HG02642 (cell line): ENCODE results near the gene SH2D3A.
"Not testable (repeated sequence)": the region's sequence is repeated elsewhere in the genome, so short reads cannot be mapped to it uniquely, and the experiment has no call there.

ENCODE experiments used
- ATAC-seq: cut with Tn5 transposase; IDR thresholded peaks from one replicate; pipeline ENCODE4 v1.9.1; 2021; ENCODE audit warnings: mild to moderate bottlenecking; ENCODE audit not compliant: unreplicated experiment, poor library complexity

SH2D3A gene

DNA sequence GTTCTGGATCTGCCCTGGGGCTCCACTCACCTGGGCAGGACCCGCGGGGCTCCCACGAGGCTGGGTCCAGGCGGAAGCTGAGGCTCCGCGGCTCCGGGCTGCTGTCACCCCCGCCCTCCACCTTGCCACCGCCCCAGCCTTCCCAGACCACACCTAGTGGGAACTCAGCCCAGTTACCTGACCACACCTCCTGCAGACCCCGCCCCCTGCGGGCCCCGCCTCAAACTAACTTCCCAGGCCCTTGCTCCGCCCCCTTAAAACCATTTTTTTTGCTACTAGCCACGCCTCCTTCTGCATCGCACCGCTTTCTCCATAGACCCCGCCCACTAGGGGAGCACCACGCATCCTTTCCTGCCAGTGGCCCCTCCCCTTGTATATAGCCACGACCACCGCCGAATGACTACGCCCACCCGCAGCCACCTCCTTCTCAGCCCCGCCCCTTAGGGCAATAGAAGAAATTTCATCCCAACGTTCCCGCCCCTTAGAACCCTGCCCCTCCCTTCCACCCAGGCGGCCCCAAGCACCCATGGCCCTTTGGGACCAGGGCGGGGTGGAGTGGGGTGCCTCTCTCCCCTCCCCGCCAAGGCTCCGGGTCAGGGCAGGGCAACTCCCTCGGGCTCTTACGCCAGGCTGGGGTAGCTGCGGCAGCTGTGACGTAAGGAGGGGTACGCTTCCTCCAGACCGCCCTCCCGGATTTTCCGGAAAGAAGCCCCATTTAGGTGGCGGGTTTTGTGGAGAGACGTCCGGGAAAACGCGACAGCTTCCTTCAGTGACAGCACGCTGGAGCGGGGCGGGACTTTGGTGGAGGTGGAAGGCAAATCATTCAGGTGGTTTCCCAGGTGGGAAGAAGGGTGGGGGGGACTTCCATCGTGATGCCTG, at the start of gene SH2D3A:
Gene SH2D3A, minus strand, starts transcription at position 79 of the 879 bp plus-strand sequence. CDS start 3,687 bp downstream, outside the sequence.
- ATAC-seq, result peak; percentile 83

DNA sequence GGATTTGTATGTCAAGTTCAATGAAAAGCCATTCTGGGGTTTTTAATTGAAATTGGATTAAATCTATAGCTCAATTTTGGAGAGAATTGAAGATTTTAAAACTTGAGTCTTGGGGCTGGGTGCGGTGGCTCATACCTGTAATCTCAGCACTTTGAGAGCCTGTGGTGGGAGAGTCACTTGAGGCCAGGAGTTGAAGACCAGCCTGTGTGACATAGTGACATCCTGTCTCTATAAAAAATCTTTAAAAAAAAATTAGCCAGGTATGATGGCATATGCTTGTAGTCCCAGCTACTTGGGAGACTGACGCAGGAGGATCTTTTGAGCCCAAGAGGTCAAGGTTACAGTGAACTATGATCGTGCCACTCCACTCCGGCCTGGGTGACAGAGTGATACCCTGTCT, 46.4 kb upstream of the SH2D3A start:
- ATAC-seq, result no peak

DNA sequence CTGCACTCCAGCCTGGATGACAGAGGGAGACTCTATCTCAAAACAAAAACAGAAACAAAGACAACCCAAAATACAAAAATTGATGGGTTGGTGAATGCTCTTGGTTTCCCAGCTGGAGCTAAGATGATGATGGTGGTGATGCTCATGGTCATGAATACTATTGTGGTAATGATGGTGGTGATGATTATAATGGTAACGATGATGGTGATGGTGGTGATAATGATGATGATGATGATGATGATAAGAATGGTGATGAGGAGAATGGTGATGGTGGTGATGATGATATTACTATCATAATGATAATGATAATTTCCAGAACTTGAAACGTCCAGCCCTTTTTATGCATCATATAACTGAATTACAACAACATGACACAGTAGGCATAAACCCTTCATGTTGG, 45.4 kb upstream of the SH2D3A start:
- ATAC-seq, result no peak

DNA sequence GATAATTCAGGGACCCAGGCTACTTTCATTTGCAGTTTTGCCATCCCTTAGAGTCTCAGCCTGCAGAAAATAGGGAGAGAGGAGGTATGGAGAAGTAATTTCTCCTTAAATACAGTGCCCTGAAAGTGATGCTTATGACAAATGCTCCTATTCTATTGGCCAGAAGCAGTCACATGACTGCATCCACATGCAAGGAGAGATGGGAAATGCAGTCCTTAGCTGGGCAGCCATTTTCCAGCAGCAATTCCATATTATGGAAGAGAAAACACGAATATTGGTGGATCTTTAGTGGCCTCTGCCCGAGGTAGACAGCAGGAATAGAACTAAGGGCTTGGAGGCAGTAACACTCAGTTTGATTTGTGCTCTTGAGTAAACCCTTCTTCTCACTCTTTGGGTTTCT, 44.7 kb upstream of the SH2D3A start:
- no peak for ATAC-seq

DNA sequence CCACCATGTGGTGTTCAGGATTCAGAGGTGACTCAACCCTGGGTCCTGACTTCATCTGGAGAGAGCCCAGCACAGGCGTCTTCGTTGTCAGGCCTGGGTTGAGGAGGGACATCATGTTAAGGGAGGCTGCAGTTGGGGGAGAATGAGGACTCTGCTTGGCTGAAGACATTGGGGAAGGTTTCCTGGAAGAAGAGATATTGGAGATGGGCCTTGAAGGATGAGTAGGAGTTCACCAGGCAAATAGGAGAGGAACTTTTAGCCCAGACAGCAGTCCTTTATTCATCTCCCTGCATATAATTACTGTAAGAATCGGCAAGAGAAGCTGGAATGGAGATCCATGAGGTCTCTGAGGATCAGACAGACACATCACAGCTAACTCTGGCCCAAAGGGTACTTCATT, 44.1 kb upstream of the SH2D3A start:
- ATAC-seq, result no peak

DNA sequence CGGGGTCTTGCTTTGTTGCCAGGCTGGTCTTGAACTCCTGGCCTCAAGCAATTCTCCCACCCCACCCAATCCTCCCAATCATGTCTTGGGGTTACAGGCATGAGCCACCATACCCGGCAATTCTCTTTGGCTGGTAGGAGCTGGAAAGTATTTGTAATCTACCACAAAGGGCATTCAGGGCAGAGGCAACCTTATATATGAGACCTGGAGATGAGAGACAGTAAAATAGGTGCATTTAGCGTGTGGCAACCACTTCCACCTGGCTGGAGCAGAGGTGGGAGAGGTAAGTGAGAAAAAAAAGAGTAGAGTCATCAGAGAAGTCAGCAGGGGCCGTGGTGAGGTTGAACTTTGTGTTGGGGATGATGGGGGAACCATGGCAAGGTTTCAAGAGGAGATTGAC, 42.0 kb upstream of the SH2D3A start:
- ATAC-seq, result no peak

DNA sequence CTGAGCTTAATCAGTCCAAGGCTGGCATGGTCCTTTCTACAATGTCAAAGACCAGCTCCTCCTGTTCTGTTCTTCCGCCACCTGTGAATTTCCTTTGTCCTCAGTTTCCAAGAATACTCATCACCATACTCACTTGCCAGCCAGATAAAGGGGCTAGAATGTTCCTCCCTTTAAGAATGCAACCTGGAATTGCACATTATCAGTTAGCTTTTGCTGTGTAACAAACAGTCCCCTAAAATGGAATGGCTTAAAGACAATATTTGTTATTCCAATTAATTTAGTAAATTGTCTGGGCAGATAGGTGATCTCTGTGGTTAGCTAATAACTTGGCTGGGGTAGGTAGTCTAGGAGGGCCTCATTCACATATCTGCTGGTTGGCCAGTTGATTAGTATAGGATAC, 41.3 kb upstream of the SH2D3A start:
- no peak for ATAC-seq

DNA sequence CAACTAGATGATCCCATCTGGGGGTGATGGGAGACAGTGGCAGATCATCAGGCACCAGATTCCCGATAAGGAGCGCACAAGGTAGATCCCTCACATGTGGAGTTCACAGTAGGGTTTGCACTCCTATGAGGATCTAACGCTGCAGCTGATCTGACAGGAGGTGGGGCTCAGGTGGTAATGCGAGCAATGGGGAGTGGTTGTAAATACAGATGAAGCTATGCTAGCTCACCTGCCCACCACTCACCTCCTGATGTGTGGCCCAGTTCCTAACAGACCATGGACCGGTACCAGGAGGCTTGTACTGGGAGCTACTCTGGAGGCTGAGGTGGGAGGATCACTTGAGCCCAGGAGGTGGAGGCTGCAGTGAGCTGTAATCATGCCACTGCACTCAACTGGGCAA, 40.1 kb upstream of the SH2D3A start:
- no peak for ATAC-seq

DNA sequence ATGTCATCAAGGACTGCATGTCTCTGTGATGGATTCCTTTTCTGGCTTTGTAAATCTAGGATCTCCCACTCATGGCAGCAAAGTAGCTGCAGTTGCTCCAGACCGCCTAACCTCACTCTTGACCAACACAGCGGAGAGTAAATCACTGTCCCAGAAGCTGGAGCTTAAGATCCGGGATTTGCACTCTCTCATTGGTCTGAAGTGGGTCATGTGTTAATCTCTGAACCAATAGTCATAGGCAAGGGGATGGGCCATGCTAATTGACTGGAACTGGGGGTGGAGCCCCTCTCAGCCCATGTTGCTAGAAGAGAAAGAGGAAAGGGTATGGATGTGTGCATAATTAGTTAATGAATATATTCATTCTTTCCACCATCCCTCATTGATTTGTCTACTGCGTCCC, 39.3 kb upstream of the SH2D3A start:
- no peak for ATAC-seq

DNA sequence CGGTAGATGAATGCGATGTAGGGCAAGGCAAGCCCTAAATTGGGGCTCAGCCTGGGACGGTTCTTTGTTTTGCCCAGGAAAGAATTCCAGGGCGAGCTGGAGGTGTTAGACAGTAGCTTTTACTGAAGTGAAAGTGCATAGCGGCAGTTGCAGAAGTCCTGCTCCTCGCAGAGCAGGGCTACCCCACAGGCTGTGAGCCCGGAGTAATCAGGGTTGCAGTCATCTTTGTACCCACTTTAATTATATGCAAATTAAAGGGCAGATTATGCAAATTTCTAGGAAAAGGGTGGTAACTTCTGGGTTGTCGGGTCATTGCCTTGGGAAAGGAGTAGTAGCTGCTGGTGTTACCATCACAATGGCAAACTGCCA, 35.8 kb upstream of the SH2D3A start:
- no peak for ATAC-seq

DNA sequence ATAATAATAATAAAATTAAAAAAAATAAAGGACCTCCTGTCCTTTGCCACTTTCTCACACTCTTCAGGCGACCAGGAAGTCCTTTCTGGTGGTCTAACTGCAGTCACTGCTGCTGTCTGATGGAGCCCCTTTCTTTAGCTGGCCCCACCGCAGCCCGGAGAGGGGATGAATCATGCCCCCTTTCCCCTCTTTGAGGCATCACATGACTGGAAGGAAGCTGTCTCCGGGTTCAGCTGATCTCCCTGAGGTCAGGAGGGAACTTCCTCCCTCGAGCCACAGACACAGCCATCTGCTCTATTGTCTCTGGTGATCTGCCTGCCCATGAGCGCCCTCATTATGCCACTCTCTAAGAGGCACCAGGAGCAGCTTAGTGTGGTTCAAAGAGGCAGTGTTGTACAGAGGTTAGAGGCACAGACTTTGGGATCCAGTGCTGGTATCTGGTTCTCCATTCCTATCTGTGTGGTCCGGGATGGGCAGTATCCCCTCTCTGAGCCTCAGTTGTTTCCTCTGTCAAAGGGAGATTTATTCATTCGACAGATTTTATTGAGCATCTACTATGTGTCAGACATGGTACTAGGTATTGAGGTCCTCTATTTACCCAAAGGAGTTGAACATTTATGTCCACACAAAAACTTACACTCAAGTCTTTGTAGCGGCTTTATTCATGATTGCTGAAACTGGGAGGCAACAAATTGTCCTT, 35.3 kb upstream of the SH2D3A start:
- peak; percentile 63 for ATAC-seq

DNA sequence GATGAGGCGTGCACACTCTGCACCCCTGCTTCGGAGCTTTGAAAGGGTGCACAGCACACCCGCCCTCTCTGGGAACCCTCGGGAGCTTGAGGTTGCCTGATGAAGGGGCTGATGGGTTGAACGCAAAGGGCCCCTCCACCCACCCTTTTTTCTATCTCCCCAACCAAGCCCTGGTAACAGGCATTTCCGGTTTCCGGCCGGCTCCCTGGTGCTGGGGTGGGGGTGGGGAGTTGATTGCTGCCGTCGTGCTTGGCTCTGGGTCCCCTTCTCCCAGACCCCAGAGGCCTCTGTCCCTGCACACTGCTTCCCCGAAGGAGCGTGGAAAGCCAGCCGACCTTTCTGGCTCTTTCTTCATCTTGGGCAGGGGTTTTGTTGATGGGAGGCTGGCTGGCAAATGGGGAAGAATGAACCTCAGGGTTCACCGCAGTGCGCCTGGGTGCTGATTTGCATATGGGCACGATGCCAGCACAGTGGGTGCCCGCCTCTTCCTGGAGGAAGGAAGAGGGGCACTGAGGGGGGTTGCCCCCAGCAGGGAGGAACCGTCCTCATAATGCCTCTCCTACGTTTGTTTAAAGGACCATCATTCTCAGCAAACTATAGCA, 34.4 kb upstream of the SH2D3A start:
- peak; percentile 61 for ATAC-seq

DNA sequence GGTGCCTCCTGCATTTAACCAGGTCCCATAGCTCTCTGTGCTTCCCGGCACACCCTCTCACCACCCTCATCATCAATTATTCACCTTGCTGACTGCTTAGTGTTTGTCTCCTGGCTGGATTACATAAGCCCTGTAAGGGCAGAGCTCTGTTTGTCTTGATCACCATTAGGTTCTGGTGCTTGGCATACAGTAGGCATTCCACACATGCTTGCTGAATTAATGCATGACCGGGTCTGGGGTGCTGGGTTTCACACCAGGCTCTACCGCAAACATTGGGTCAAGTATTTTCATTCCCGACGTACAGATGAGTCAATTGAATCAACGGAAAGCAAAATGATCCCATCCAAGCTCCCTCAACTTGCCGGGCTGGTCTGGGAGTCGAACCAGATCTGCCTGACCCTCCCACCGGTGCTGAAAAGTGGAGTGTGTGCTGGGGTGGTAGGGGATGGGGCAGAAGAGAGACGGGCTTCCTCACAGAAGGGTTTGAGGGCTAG, 33.8 kb upstream of the SH2D3A start:
- no peak for ATAC-seq

DNA sequence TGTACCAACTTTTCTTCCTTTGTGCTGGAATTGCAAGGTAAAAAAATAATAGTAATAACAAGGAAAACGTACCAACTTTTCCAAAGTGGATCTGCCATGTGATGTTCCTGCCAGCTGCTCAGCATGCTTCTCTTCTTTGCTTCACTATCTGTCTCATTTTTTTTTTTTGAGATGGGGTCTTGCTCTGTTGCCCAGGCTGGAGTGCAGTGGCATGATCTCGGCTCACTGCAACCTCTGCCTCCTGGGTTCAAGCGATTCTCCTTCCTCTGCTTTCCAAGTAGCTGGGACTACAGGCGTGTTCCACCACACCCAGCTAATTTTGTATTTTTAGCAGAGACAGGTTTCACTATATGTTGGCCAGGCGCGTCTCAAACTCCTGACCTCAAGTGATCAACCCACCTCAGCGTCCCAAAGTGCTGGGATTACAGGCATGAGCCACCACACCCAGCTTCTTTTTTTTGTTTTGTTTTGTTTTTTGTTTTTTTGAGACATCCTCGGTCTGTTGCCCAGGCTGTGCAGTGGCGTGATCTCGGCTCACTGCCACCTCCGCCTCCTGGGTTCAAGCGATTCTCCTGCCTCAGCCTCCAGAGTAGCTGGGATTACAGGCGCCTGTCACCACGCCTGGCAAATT, 33.0 kb upstream of the SH2D3A start:
- not testable (repeated sequence) for ATAC-seq

DNA sequence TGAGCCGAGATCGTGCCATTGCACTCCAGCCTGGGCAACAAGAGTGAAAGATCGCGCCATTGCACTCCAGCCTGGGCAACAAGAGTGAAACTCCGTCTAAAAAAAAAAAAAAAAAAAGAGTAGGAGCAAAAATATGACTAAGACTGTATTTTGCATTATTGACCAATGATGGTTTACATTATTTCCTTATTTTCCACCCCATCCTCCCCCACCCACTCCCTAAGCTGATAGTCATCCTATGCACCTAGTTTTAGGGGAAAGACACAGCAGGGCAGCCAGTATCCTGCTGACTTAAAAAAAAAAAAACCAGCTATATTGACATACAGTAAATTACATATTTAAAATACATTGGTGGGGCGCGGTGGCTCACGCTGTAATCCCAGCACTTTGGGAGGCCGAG, 30.4 kb upstream of the SH2D3A start:
- no peak for ATAC-seq

DNA sequence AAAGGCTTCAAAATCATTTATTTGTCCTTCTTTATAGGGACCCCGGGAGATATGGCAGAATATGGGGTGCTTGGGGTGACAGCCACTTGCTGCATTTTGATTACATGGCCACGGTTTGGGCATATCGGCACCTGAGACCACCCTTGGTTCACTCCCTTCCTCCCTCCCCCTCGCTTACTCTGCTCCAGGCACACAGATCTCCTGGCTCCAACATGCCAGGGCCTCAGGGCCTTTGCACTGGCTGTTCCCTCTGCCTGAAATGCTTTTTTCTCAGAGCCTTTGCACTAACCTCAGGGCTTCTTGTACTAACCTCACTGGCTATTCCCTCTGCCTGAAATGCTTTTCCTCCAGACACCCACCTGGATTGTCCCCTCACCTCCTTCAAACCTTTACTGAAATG, 29.0 kb upstream of the SH2D3A start:
- ATAC-seq, result no peak

DNA sequence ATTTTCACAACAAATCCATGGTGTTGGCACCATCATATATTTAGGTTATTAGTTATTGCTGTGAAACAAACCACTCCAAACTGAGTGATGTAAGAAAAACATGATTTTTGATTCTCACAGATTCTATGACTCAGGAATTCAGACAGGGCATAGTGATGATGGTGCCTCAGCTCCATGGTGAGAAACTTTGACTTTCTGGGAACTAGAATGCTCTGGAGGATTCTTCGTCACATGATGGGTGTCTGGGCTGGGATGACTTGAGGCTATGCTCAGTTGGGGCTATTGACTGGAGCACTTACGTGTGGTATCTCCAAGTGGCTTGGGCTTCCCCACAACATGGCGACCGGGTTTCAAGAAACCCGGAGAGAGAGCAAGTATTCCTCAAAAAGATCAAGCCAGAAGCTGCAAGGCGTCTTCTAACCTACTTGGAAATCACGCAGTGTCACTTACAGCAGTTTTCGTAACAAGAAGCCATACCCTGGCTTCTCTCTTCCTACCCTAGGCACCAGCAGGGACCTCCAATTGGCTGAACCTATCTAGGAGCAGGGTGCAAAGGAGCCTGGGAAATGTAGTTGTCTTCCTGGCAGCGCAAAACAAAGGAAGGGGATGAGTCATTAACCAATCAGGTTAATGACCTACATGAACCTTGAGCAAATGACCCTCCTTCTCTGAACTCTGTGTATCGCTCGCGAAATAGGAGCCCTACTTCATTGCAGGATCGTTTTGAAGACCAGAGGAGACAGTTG, 27.6 kb upstream of the SH2D3A start:
- no peak for ATAC-seq

DNA sequence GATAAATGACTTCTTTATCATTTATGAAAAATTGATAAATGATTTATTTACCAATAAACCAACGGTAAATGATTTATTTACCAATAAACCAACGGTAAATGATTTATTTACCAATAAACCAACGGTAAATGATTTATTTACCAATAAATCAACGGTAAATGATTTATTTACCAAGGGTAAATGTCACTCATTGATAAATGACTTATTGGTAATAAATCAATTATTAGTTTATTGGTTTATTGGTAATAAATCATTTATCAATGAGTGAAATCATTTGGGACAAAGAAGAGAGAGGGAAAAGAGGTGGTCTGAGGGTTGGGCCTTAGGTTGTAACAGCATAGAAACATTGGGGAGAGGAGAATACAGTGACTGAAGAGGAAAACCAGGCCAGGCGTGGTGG, 26.7 kb upstream of the SH2D3A start:
- no peak for ATAC-seq

DNA sequence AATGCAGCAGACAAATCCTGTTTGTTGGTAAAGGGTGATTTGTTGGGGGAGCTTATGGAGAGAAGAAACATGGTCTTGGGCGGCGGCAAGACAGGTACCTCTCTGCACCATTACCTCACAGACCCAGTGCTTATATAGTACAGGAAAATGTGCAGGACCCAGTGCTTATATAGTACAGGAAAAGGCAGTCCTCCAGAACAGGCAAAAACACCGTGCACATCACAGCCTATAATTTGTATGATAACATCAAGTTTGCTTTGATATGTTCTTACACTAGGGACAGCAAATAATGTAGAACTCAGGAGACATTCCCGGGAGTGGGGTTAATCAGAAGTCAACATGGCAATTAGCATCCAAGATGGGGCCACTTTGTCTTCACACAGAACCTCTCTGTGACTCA, 26.2 kb upstream of the SH2D3A start:
- ATAC-seq, result no peak

DNA sequence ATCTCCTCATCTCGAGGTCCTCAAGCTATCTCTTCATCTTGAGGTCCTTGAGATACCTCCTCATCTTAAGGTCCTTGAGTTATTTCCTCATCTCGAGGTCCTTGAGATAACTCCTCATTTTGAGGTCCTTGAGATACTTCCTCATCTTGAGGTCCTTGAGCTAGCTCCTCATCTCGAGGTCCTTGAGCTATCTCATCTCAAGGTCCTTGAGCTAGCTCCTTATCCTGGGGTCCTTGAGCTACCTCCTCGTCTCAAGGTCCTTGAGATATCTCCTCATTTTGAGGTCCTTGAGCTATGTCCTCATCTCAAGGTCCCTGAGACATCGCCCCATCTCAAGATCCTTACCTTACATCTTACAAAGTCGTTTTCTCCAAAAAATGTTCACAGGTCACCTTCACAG, 24.0 kb upstream of the SH2D3A start:
- no peak for ATAC-seq
